ENCODE results near the gene KCNC1. TPM values are rescaled to one million over a fixed set of nuclear protein-coding genes. Genes with fewer than 3 reads are reported as not detected.

Gene KCNC1
- total and polyA plus RNA-seq, 9 of the 15 experiments (the other 6 are each of a cell fraction or from before 2014, with no cell fraction given), result 0.05 to 0.08 TPM; not detected in 7

DNA sequence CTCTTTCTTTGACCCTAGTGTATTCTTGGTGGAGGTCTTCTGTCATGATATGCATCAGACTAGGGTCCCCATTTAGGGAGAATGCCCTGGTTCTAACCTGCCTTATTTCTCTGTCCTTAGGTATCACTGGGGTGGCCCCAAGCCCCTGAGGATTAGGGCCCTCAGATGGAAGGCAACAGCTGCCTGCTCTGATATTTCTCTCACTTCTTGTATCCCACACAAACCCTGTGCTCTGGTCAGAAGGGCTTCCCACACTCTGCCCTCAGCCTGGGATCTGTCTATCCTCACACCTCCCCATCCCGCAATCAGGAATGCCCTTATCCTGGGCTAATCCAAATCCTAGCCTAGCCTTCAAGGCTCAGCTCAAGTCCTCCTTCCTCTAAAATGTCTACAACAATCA, 75.5 kb downstream of the KCNC1 start:
- Histone ChIP-seq H3K9me3 (replicated peaks; ENCODE audit: control insufficient read depth, insufficient read depth, low read depth, low read length) (no peaks in the 10 kb centered on the region), H3K9ac (ENCODE audit: insufficient read depth in 1 of 2, low read depth in 2 of 2, low read length in 2 of 2) (no peak overlapping the region), H3K9me1 (ENCODE audit: control insufficient read depth, insufficient read depth, low read length) (no peaks in the 10 kb centered on the region), H3K79me2 (ENCODE audit: control insufficient read depth, insufficient read depth, low read length) (no peaks in the 10 kb centered on the region), H3K4me3 (no peak overlapping the region), H3K27me3 (ENCODE audit: control insufficient read depth in 2 of 2, insufficient read depth in 2 of 2, low read length in 2 of 2) (peaks cover 0 to 3% of the 10 kb centered on the region in 2 experiments; a peak in 1 of 5 replicates), H2AFZ (ENCODE audit: low read depth, low read length) (no peak overlapping the region), H3K27ac (ENCODE audit: extremely low read depth, low read depth, low read length) (no peak overlapping the region), H3K36me3 (ENCODE audit: control insufficient read depth, insufficient read depth, low read length) (no peaks in the 10 kb centered on the region), H3K4me2 (ENCODE audit: insufficient read depth, low read length) (no peak overlapping the region), H4K20me1 (replicated peaks; ENCODE audit: control insufficient read depth, insufficient read depth, low read length) (peaks cover 5% of the 10 kb centered on the region; the same call in 1 of the 2 replicates), H3K4me1 (replicated peaks in 1 of 2; ENCODE audit: control insufficient read depth in 2 of 2, insufficient read depth in 2 of 2, low read length in 2 of 2) (no peaks in the 10 kb centered on the region)
- WGBS (ENCODE audit: insufficient coverage, low coverage, missing lambda C conversion rate), result 7% methylated on average over 1 of the region's 1 CpG
- ChIA-PET POLR2A (no interaction called here), CTCF (ENCODE audit: low intra/inter-chr PET ratio) (interaction anchor here (0.6 kb wide), 1 partner anchor 459 kb away, joined by 3 read pairs; no protein-coding TSS in a partner anchor)
- intact Hi-C loops (cut with micrococcal nuclease) (no loop called here), in situ Hi-C loops (cut with MboI) (no loop called here)
- FAIRE-seq (no peak), ATAC-seq (no peak), DNase-seq (ENCODE audit: extremely low read depth in 1 of 4, low spot score in 3 of 4) (no peak)
- no TSS peak for BruUV-seq (replicated peaks)
- TF ChIP-seq HDGF (IDR thresholded peaks at IDR 0.05) (no peak), E2F5 (CRISPR knock-in tag; IDR thresholded peaks at IDR 0.05) (no peak), ID3 (CRISPR knock-in tag; IDR thresholded peaks at IDR 0.05) (no peak), ID3 (tag; IDR thresholded peaks at IDR 0.05) (no peak), CEBPG (CRISPR knock-in tag; IDR thresholded peaks at IDR 0.05) (no peak), CEBPG (tag; conservative IDR thresholded peaks at IDR 0.05 in 1 of 2, IDR thresholded peaks at IDR 0.05 in 1 of 2) (no peak), MCM2 (IDR thresholded peaks at IDR 0.05; ENCODE audit: low read depth) (no peak), ZNF41 (CRISPR knock-in tag; conservative IDR thresholded peaks at IDR 0.05) (no peak), SMARCC2 (IDR thresholded peaks at IDR 0.05; ENCODE audit: low read depth) (no peak), BRF1 (IDR thresholded peaks at IDR 0.05; ENCODE audit: borderline replicate concordance, extremely low read depth, insufficient read length) (no peak), RBM25 (IDR thresholded peaks at IDR 0.05; ENCODE audit: low read depth, low read length, severe bottlenecking) (no peak), THRAP3 (IDR thresholded peaks at IDR 0.05; ENCODE audit: borderline replicate concordance) (no peak), HDAC2 (IDR thresholded peaks at IDR 0.05) (no peak), CSDE1 (IDR thresholded peaks at IDR 0.05) (no peak), LARP7 (IDR thresholded peaks at IDR 0.05) (no peak), ZNF695 (CRISPR knock-in tag; IDR thresholded peaks at IDR 0.05) (no peak), ZNF274 (IDR thresholded peaks at IDR 0.05; ENCODE audit: borderline replicate concordance, low read depth, low read length) (no peak)
- TF ChIP-seq, protein P1, sequence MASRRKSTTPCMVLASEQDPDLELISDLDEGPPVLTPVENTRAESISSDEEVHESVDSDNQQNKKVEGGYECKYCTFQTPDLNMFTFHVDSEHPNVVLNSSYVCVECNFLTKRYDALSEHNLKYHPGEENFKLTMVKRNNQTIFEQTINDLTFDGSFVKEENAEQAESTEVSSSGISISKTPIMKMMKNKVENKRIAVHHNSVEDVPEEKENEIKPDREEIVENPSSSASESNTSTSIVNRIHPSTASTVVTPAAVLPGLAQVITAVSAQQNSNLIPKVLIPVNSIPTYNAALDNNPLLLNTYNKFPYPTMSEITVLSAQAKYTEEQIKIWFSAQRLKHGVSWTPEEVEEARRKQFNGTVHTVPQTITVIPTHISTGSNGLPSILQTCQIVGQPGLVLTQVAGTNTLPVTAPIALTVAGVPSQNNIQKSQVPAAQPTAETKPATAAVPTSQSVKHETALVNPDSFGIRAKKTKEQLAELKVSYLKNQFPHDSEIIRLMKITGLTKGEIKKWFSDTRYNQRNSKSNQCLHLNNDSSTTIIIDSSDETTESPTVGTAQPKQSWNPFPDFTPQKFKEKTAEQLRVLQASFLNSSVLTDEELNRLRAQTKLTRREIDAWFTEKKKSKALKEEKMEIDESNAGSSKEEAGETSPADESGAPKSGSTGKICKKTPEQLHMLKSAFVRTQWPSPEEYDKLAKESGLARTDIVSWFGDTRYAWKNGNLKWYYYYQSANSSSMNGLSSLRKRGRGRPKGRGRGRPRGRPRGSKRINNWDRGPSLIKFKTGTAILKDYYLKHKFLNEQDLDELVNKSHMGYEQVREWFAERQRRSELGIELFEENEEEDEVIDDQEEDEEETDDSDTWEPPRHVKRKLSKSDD (conservative IDR thresholded peaks at IDR 0.05; ENCODE audit: low read length), result no peak
- TF ChIP-seq, protein P2, sequence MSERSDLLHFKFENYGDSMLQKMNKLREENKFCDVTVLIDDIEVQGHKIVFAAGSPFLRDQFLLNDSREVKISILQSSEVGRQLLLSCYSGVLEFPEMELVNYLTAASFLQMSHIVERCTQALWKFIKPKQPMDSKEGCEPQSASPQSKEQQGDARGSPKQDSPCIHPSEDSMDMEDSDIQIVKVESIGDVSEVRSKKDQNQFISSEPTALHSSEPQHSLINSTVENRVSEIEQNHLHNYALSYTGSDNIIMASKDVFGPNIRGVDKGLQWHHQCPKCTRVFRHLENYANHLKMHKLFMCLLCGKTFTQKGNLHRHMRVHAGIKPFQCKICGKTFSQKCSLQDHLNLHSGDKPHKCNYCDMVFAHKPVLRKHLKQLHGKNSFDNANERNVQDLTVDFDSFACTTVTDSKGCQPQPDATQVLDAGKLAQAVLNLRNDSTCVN (CRISPR knock-in tag; IDR thresholded peaks at IDR 0.05), result no peak
- TF ChIP-seq, protein P3, sequence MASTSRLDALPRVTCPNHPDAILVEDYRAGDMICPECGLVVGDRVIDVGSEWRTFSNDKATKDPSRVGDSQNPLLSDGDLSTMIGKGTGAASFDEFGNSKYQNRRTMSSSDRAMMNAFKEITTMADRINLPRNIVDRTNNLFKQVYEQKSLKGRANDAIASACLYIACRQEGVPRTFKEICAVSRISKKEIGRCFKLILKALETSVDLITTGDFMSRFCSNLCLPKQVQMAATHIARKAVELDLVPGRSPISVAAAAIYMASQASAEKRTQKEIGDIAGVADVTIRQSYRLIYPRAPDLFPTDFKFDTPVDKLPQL (IDR thresholded peaks at IDR 0.05; ENCODE audit: extremely low read depth, insufficient read length), result no peak

Measured in K562 (cell line).